Left renal pelvis (tissue), 4 donors: Measurements from ENCODE around the gene DHCR7. TPM values are rescaled to one million over a fixed set of nuclear protein-coding genes. Genes with fewer than 3 reads are reported as not detected.

ENCODE experiments used
- DNase-seq, 4 donors: peaks; one replicate each; pipeline ENCODE4 v3.0.0-alpha.2; 2013; ENCODE audit warnings: low read depth in 4 of 4, low spot score in 3 of 4
- polyA plus RNA-seq, 4 donors: library from polyadenylated mRNA; unstranded; fragments of 120-200 nt; gene quantifications; one replicate each; pipeline ENCODE4 v1.2.1, GENCODE V29; 2013; ENCODE audit not compliant: insufficient read length in 4 of 4

The DHCR7 gene
- polyA plus RNA-seq, 4 donors = 21.6 to 40.4 (median 37.7) TPM

DNA sequence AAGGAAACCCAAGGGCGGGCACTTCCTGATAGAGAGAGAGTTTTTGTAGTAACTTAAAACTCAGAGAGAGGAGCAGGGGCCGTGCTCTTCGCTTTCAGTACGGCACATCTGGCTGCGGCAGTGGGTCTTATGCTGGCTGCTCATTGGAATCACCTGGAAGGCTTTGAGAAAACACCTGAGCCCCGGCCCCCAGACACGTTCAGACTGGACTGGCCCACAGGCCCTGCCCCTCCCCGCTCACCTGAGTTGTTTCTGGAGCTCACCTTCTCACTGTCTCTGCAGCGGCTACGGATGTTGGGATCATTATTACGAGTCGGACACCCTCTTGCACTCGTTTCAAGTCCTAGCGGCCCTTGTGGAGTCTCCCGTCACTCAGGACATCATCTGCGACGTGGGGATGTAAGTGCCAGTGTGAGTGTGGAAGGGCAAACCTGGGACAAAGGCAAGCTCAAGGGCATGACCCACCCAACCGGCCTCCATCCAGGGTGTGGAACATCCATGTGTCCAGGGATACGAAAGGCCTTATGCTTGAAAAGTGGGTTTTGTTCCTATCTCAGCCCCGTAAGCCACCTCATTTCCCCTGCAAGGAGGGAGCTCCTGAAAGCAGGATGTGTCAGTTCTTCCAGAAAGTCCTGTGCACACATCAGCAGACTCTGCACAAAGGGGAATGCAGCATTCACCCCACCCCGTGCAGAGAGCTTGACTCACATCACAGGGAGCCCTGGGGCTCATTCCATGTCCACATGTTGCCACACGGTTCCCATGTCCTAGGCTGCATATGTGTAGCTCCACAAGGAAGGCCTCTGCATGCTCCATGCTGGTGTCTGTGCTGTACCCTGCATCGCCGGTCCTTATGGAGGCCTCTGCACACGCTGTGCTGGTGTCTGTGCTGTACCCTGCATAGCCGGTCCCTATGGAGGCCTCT is 10.2 kb upstream of the DHCR7 start:
- no peak for DNase-seq

DNA sequence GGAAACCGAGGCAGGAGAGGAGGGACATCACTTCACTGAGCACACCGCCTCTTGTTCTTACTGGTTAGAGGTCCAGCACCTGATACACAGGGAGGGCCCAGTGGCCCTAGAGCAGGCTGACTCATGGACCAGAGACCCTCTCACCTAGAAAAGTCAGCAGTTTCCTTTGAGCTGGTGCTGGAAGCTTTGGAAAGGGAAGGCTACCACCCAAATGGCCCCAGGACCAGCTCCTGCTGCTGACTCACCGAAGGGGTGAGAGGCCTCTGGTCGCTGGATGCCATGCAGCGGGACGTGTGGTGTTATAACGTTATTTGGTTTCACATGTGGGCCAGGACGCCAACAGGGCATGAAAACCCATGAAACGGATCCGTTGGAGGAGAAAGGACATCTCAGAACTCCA is 8.6 kb upstream of the DHCR7 start:
- no peak for DNase-seq

DNA sequence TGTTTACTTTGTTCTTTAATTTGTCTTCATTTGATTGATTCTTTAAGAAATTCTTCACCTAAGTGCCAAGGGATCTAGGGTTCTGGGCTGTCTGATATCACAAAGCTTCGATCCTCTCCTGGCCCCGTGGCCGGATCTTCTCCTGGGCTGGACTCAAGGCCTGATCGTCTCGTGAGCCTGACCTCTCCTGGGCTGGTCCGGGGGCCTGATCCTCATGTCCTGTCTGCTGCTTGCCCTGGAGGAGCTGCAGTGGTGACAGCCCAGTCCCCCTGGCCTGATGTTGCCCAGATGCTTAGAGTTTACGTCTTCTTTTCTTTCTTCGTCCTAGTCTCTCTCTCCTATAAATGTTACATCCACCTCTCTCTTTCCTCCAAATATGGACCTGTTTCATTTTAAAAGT is 8.1 kb upstream of the DHCR7 start:
- DNase-seq = no peak

DNA sequence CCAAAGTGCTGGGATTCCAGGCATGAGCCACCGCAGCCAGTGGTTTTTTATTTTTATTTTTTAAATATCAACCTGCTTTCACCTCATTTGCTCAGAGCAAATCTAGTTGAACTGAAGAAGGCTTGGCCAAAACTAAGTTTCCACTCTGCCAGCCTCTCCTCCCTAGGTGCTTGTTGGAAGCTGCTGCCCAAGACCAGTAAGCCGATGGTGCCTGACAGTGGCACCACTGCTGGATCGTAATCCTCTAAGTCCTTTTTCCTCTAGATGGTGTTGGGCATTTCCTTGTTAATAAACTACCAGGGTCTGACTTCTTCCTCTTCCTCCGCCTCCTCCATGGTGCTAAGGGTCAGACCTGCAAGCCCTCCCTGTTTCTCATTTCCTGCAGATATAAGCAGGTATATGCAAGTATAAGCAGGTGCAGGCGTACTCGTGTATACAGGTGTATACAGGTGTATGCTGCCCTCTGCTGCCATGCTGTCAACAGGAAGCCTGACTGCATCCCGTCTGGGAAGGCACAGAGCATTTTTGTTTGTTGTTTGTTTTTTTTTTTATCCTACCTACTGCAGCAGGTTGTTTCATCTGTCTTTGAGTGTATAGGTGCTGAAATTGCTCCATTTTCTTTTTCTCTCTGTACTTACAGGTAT is 6.4 kb upstream of the DHCR7 start:
- DNase-seq = no peak

DNA sequence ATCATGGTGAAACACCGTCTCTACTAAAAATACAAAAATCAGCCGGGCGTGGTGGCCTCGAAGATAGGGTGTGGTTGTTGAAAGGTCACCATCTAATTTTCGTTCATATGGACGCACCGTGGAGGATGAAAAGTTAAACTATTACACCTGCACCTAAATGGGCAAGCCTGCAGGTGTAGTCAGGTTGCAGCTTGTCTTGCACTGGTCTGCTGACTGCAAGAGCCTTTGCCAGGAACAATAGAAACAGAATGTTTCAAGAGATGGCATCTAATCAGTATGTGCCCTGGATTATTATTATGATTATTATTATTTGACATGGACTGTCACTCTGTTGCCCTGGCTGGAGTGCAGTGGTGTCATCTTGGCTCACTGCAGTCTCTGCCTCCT is 5.7 kb upstream of the DHCR7 start:
- no peak for DNase-seq

DNA sequence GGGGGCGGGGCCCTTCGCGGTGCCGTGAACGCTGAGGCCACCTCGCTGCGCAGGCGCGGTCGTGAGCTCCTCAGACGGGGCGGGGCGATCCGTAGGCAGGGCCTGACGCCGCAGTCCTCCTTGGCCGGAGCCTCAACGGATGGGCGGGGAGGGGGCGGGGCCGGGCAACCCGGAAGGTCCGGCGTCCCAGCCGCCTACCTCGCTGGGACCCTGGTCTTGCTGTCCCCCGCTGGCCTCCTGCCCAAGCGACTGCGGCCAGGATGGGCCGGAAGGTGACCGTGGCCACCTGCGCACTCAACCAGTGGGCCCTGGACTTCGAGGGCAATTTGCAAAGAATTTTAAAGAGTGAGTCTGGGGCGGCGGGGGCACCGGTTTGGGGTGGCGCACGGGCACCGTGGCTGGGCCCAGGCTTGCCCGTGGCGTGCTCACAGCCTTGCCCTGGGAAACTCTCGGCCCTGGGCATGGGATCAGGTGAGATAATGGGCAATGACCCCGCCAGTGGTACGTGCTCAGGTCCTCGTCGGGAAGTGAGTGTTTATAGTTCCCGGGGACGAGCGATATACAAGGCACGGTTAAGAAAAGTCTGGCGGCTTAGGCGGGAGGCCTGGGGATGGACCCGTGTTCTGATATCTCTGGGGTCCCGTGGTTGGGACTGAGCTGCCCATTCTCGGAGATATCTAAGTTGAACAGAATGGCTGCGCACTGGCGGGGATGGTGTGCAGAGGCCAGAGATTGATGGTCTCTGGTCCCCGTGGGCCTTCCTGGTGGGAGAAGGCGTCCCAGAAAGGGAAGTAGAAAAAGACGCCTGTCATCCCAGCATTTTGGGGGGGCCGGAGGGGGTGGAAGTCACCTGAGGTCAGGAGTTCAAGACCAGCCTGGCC is 5.1 kb upstream of the DHCR7 start, which contains the start of gene NADSYN1:
NADSYN1 (plus strand) TSS at position 167 of the 881 bp plus-strand sequence; CDS start at position 261, 94 bp downstream.
- peak; percentile 87 to 90 (median 90) for DNase-seq

DNA sequence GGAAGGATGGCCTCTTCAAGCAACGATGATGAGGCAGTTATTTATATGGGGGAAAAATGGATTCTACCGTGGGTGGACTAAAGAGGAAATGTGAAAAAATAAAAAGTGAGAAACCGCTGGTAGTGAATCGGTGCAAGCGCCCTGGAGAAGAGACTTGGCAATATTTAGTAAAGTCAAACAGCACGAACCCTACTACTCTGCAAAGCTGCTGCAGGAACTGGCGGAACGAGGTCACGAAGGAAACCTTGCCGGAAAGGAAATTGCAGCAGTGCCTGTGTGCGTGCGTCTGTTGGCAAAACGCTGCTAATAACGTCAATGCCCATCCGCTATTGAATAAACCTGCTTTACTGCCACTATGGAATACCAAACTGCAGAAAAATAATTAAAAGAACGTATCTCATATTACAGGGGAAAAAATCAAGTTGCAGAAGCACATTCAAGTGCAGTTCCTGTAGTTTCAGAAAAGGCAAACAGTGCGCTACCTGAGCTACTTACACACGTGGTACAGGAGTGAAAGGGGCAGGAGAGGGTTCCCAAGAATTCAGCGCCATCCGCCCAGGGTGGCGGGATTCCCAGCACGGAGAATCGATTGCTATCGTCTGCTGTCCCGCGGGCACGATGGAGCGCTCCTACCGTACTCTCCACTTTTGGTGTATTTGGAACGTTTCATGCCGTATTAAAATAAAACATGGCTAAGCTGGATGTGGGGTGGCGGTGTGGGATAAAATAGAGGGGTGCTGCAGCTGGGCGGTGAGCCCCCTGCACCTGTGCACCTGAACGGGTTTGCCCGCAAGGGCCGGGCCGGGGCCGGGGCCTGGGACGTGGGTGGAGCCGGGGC is 4.2 kb upstream of the DHCR7 start:
- DNase-seq = no peak

DNA sequence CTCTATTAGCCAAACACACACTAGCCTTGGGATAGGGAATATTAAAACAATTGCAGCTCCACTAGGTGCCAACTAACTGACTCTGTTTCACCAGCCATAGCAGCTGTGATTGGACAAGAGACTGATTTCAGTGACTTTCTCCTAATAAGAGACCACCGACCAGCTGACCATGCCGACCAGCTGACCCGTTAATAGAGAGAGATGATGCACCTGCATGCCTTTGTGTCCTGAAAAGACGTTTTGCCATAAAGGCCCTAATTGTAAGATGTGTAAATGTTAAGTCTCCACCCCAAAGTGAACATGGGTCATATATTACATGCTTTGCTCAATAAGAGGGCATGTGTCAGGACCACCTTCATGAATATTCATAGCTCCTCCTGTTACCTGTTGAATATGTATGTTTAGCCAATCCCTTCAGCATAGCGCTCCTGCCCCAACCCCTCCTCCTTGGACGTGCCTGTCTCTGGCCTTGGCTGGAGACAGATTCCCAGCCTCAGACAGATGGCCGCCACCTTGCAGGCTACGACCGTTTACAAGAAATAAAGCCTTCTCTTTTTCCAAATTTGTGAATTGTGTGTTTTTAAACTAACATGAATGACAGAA is 3.5 kb upstream of the DHCR7 start:
- DNase-seq = no peak

DNA sequence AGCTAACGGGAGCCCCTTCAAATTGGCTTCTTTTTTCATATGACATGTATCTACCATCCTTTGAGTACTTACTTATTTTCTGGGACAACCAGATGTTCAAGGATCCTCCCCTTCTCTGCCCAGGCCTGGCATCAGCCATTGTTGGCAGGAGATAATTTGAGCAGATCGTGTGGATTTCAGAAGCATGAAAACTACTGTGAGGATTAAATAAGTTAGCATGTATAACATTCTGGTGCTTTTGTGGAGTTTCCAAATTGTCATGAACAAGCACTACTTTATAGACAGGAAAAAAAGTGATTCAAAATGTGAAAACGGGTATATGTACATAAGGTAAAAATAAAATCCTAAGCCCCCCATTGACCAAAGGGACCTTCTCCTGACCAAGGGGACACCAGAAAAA is 2.7 kb upstream of the DHCR7 start:
- DNase-seq = no peak

DNA sequence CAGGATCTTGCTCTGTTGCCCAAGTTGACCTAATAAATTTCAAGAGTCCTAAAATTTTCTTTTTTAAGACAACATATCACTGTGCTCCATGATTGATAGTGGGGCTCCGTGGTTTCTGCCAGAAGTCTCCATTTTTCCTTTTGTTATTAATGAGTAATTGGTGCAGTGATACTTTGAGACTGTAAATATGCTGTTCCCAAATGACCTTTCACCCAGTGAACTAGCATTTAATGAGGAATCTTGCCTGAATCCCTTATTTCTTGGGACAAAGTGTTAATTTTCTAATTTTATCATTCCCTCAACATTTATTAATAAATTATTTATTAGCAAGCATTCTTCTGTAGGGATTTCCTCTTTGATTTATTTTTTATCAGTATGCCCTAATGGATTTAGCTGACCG is 2.3 kb upstream of the DHCR7 start:
- no peak for DNase-seq

DNA sequence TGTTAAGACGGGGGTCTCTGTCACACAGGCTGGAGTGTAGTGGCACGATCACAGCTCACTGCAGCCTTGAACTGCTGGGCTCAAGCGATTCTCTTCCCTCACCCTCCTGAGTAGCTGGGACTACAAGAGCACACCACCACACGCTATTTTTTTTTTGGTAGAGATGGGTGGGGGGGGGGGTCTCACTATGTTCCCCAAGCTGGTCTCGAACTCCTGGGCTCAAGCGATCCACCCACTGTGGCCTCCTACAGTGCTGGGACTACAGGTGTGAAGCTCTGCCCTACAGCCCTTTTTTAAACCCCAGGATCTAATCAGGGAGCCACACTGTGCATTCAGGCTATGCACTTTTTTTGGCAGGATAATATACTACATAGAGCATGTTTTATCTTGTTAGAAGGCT is 1.4 kb upstream of the DHCR7 start:
- no peak for DNase-seq

DNA sequence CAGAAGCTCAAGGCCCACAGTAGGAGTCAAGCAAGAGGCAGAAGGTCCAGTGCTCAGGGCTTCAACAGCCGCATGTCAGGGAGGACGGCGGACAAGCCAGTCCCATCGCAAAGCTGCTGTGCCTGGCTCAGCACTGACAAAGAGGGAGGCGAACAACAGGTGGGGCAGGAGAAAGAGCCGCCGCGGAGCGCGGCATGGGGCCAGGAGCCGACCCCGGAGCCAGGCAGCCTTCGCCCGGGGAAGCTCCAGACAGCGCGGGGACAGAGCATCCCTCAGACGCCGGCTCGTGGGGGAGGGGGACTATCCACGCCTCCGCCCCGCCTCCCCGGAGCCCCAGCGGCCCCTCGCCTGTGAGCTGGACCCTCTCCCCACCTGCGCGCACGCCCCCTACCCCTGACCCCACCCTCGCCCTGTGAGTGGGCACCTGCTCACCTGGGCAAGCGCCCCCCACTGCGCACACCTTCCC is 369 bp downstream of the DHCR7 start:
- DNase-seq = no peak

DNA sequence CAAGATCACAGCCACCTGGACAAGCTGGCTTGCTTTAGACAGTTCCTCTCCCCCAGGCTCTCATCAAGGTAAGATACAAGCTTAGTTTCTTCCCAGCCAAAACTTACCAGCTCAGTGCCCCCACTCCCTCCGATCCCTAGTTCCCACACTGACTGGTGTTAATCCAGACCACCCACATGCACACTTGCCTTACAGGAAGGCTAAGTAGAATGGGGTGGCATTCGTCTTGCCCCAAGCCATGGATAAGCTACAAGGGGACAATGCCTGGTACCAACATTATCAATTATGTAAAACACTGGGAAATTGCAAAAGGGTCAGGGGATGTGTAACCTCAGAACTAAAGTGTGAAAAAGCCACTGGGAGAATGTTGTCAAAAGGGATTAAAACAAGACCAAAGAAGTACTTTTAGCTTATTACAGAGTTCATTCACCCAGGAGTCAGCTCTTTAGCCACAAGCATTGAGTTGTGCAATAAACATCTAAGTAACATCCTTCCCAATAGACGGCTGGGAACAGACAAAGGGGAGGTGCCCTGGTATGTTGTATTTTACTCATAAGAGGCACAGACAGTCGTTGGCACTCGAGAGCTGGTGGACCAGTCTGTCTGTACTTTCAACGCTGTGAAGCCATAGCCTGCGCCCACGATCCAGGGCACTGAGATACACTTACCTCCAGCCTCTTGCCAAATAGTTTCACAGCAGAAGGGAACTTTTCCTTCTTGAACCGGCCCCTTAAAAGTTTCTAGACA is 1.1 kb downstream of the DHCR7 start:
- no peak for DNase-seq

DNA sequence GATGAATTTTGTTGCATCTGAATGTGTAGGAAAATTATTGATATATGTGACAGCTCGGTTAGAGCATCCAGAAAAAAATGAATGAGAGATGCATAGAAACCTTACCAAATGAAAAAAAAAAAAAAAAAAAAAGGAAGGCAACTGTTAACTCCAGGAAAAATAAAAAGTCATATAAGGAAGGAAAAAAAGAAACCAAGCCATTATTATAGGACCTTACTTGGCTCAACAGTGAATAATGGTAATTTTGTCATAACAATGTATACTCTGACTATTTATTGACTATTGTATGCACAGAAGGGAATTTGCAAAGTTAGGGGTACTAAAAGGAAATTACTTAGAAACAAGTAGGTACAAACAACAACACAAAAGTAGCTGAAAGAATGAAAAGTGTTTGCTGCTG is 2.0 kb downstream of the DHCR7 start:
- DNase-seq = no peak

DNA sequence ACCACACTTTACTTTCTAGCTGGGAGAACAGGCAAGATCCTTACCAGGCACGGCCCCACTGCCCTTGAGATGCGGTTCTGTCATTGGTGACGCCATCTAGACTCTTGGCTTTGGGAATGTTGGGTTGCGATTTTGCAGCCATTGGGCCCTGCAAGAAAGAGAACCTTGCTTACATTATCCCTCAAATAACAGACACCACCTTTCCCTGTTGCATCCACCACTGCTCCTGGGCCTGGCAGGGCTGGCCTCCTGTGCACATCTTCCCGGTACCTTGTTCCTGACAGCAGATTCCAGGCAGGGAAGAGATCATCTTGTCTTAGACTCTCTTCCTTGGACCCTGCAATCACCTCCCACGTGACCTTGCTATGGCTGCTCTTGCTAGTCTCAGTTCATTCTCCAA is 3.4 kb downstream of the DHCR7 start:
- no peak for DNase-seq

DNA sequence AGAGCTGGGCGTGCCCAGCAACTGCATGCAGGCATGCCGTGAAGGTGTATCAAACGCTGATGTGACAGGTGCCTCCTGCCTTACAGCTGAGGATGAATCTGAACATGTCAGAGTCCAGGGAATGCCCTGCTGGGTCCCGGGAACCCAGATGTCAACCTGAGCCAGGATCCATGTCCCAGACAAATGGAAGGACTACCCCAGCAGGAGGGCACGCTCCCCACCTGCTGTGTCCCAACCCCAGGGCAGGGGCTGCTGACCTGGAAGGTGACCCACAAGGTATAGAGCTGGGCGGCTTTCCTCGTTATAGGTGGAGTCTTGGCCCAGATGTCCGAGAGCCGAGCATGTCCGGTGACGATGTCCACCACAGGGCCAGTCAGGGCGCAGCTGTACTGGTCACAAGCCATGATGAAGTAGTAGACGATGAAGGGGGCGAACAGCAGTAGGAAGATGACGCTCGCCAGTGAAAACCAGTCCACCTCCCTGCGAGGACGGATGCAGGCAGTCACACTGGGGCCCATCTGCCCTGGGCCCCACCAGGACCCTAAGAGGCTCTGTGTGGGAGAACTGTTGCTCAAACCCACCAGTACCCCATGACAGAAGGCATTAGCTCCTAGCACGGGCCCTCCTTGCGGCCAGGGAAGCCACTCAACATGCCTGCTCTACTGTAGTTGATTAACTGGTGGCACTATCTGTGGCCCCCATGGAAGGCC is 4.3 kb downstream of the DHCR7 start:
- no peak for DNase-seq

DNA sequence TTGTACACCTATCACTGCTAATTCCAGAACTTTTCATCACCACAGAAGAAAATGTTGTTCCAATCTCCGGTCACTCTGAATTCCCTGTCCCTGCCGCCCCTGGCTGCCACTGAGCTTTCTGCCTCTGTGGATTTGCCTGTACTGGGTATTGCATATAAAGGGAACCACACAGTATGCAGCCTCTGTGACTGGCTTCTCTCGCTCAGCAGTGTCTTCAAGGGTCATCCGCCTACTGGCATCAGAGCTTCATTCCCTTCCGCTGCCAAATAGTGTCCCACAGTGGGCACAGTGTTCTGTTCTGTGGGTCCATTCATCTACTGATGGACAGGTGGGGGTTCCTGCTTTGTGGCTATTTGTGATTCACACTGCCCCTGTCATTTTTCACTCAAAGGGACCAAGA is 5.3 kb downstream of the DHCR7 start:
- DNase-seq = no peak

DNA sequence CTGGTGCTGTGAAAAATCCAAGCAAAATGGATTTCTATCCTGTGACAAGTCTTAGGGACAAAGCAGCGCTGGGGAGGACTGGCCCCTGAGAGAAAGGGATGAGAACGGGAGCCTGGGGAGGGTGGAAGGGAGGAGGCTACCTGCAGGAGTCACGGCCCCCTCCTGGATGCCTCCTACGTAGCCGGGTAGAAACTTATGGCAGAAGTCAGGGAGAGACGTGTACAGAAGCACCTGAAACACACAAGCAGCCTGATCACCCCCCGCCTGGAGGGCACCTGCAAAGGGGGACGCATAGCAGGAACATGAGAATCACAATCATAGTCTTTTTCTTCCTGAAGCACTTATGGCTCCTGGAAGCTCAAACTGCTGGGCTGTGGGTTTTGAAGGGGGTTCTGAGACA is 6.1 kb downstream of the DHCR7 start:
- no peak for DNase-seq
